Stimulated activated effector memory CD8-positive, alpha-beta T cell treated with anti-CD3 and anti-CD28 coated beads, Interleukin-12 subunit alpha, Interleukin-12 subunit beta, amount 100 ng/mL, for 72 hours (primary cell): ENCODE results near the gene TNFRSF4.
"Not testable (repeated sequence)": the region's sequence is repeated elsewhere in the genome, so short reads cannot be mapped to it uniquely, and the experiment has no call there.

Source experiments
- ATAC-seq: fragments of 150-1000 bp; cut with Tn5 transposase; 2 replicates; pipeline ENCODE4 v1.10.0; 2021
- DNase-seq, 2 donors: peaks; one replicate each; pipeline ENCODE4 v3.0.0; 2021 to 2022; ENCODE audit warnings: low spot score in 2 of 2
- H3K27ac Mint-ChIP-seq: one replicate; pipeline ENCODE4 v1.8.0; 2022; ENCODE audit warnings: mild to moderate bottlenecking, mixed read lengths
- H3K36me3 Mint-ChIP-seq: one replicate; pipeline ENCODE4 v1.8.0; 2022; ENCODE audit warnings: mild to moderate bottlenecking, mixed read lengths
- H3K4me1 Mint-ChIP-seq: one replicate; pipeline ENCODE4 v1.8.0; 2022; ENCODE audit warnings: mixed read lengths
- H3K4me3 Mint-ChIP-seq: one replicate; pipeline ENCODE4 v1.8.0; 2022; ENCODE audit warnings: mild to moderate bottlenecking, mixed read lengths
- H3K9me3 Mint-ChIP-seq: one replicate; pipeline ENCODE4 v1.8.0; 2022; ENCODE audit warnings: mixed read lengths

The TNFRSF4 gene

GRCh38 chr1:1248009-1248913 lies 34.3 kb upstream of the TNFRSF4 start:
- H3K27ac Mint-ChIP-seq, DNase-seq, ATAC-seq, H3K4me3 Mint-ChIP-seq, H3K9me3 Mint-ChIP-seq: not testable (repeated sequence)
- peaks cover 20% of the 10 kb centered on the region for H3K36me3 Mint-ChIP-seq
- peaks cover 17% of the 10 kb centered on the region for H3K4me1 Mint-ChIP-seq

- H3K4me3 Mint-ChIP-seq = no peak overlapping the region
- peaks cover 11% of the 10 kb centered on the region for H3K36me3 Mint-ChIP-seq
- peaks cover 14% of the 10 kb centered on the region for H3K4me1 Mint-ChIP-seq
- H3K27ac Mint-ChIP-seq = no peak overlapping the region
- ATAC-seq (no peak), DNase-seq (no peak)
- H3K9me3 Mint-ChIP-seq = no peaks in the 10 kb centered on the region
Observed at GRCh38 chr1:1247341-1247913, 33.5 kb upstream of the TNFRSF4 start.

GRCh38 chr1:1246577-1247340 lies 32.8 kb upstream of the TNFRSF4 start, which contains the start of gene C1QTNF12:
C1QTNF12 (minus strand) TSS chr1:1246722; CDS start chr1:1246690, 32 bp downstream.
- Mint-ChIP-seq H3K9me3 (no peaks in the 10 kb centered on the region), H3K36me3 (peaks cover 7% of the 10 kb centered on the region), H3K4me3 (no peak within 1 kb of the TSS), H3K27ac (no peak within 1 kb of the TSS), H3K4me1 (peaks cover 14% of the 10 kb centered on the region)
- no peak for ATAC-seq
- DNase-seq = no peak

GRCh38 chr1:1245817-1246576 lies 32.0 kb upstream of the TNFRSF4 start:
- Mint-ChIP-seq H3K4me3 (no peak overlapping the region), H3K36me3 (peaks cover 3% of the 10 kb centered on the region), H3K27ac (no peak overlapping the region), H3K4me1 (peaks cover 11% of the 10 kb centered on the region), H3K9me3 (no peaks in the 10 kb centered on the region)
- DNase-seq (no peak), ATAC-seq (no peak)

- Mint-ChIP-seq H3K36me3 (no peaks in the 10 kb centered on the region), H3K4me3 (no peak overlapping the region), H3K9me3 (no peaks in the 10 kb centered on the region), H3K27ac (no peak overlapping the region), H3K4me1 (peaks cover 5% of the 10 kb centered on the region)
- ATAC-seq (no peak), DNase-seq (no peak)
Observed at GRCh38 chr1:1245178-1245816, 31.3 kb upstream of the TNFRSF4 start.

- Mint-ChIP-seq H3K36me3 (no peaks in the 10 kb centered on the region), H3K4me3 (no peak overlapping the region), H3K4me1 (no peaks in the 10 kb centered on the region), H3K9me3 (no peaks in the 10 kb centered on the region), H3K27ac (no peak overlapping the region)
- no peak for ATAC-seq
- peak in 1 of 2 donors; percentile 51 for DNase-seq
Observed at GRCh38 chr1:1244192-1244811, 30.3 kb upstream of the TNFRSF4 start.

GRCh38 chr1:1243807-1244191 lies 29.8 kb upstream of the TNFRSF4 start:
- Mint-ChIP-seq H3K4me3 (no peak overlapping the region), H3K36me3 (no peaks in the 10 kb centered on the region), H3K9me3 (no peaks in the 10 kb centered on the region), H3K4me1 (no peaks in the 10 kb centered on the region), H3K27ac (no peak overlapping the region)
- ATAC-seq = no peak
- DNase-seq = no peak

- no peaks in the 10 kb centered on the region for H3K9me3 Mint-ChIP-seq
- ATAC-seq = no peak
- DNase-seq = no peak
- H3K4me3 Mint-ChIP-seq = no peak overlapping the region
- H3K4me1 Mint-ChIP-seq = no peaks in the 10 kb centered on the region
- H3K36me3 Mint-ChIP-seq = no peaks in the 10 kb centered on the region
- no peak overlapping the region for H3K27ac Mint-ChIP-seq
Observed at GRCh38 chr1:1243266-1243660, 29.3 kb upstream of the TNFRSF4 start.

- H3K36me3 Mint-ChIP-seq = no peaks in the 10 kb centered on the region
- H3K4me3 Mint-ChIP-seq = no peak overlapping the region
- H3K4me1 Mint-ChIP-seq = no peaks in the 10 kb centered on the region
- DNase-seq (no peak), ATAC-seq (no peak)
- H3K27ac Mint-ChIP-seq = no peak overlapping the region
- no peaks in the 10 kb centered on the region for H3K9me3 Mint-ChIP-seq
Observed at GRCh38 chr1:1242461-1243265, 28.7 kb upstream of the TNFRSF4 start.

- Mint-ChIP-seq H3K4me1 (no peaks in the 10 kb centered on the region), H3K4me3 (no peak overlapping the region), H3K36me3 (no peaks in the 10 kb centered on the region), H3K27ac (no peak overlapping the region), H3K9me3 (no peaks in the 10 kb centered on the region)
- DNase-seq (no peak), ATAC-seq (no peak)
Observed at GRCh38 chr1:1241588-1242219, 27.8 kb upstream of the TNFRSF4 start.

- ATAC-seq (no peak), DNase-seq (no peak)
Observed at GRCh38 chr1:1240822-1241587, 27.1 kb upstream of the TNFRSF4 start.

GRCh38 chr1:1240348-1240732 lies 26.4 kb upstream of the TNFRSF4 start:
- H3K9me3 Mint-ChIP-seq = no peaks in the 10 kb centered on the region
- H3K4me3 Mint-ChIP-seq = no peak overlapping the region
- H3K4me1 Mint-ChIP-seq = no peaks in the 10 kb centered on the region
- DNase-seq (no peak), ATAC-seq (no peak)
- no peak overlapping the region for H3K27ac Mint-ChIP-seq
- no peaks in the 10 kb centered on the region for H3K36me3 Mint-ChIP-seq

More at GRCh38 chr1:1240822-1241587, 27.1 kb upstream of the TNFRSF4 start:
- H3K27ac Mint-ChIP-seq = no peak overlapping the region
- no peaks in the 10 kb centered on the region for H3K4me1 Mint-ChIP-seq
- H3K4me3 Mint-ChIP-seq = no peak overlapping the region
- no peaks in the 10 kb centered on the region for H3K9me3 Mint-ChIP-seq
- H3K36me3 Mint-ChIP-seq = no peaks in the 10 kb centered on the region
